Natural killer cell (primary cell): ENCODE data around the gene PABPN1L. TPM values are rescaled to one million over a fixed set of nuclear protein-coding genes. Genes with fewer than 3 reads are reported as not detected.

ENCODE experiments used
- ATAC-seq, 3 donors: fragments of 150-1000 bp in 2 of 3; fragments of 200-7000 bp in 1 of 3; cut with Tn5 transposase; 1 replicate in 1 of 3; 2 replicates in 2 of 3; pipeline ENCODE4 v1.10.0; 2021; ENCODE audit warnings: mild to moderate bottlenecking in 2 of 3, moderate library complexity in 2 of 3
- DNase-seq, 2 donors: peaks; one replicate each; pipeline versions ENCODE4 v3.0.0 to v3.0.0-alpha.2; 2013 to 2021; ENCODE audit warnings: mixed read lengths in 1 of 2
- H3K27ac ChIP-seq: one replicate; pipeline ENCODE4 v1.5.1; 2013; ENCODE audit warnings: mild to moderate bottlenecking, low read length
- H3K27me3 ChIP-seq: one replicate; pipeline ENCODE4 v1.6.1; 2013; ENCODE audit warnings: low read length; ENCODE audit not compliant: control insufficient read depth, insufficient read depth
- H3K36me3 ChIP-seq: one replicate; pipeline ENCODE4 v1.6.1; 2013; ENCODE audit warnings: low read length; ENCODE audit not compliant: control insufficient read depth, insufficient read depth
- H3K4me1 ChIP-seq: one replicate; pipeline ENCODE4 v1.6.1; 2013; ENCODE audit warnings: low read length; ENCODE audit not compliant: control insufficient read depth, insufficient read depth
- H3K4me3 ChIP-seq: one replicate; pipeline ENCODE4 v1.5.1; 2013; ENCODE audit warnings: low read length
- H3K9me3 ChIP-seq: one replicate; pipeline ENCODE4 v1.6.1; 2013; ENCODE audit warnings: low read length; ENCODE audit not compliant: control insufficient read depth, insufficient read depth
- H3K27ac Mint-ChIP-seq, 2 donors: one replicate each; pipeline ENCODE4 v1.8.0; 2022; ENCODE audit warnings: mild to moderate bottlenecking in 2 of 2, mixed read lengths in 2 of 2, moderate library complexity in 1 of 2
- H3K27me3 Mint-ChIP-seq, 2 donors: one replicate each; pipeline ENCODE4 v1.8.0; 2022; ENCODE audit warnings: low read depth in 2 of 2, mixed read lengths in 2 of 2
- H3K36me3 Mint-ChIP-seq: one replicate; pipeline ENCODE4 v1.8.0; 2022; ENCODE audit warnings: mixed read lengths
- H3K4me1 Mint-ChIP-seq, 2 donors: one replicate each; pipeline ENCODE4 v1.8.0; 2022; ENCODE audit warnings: mixed read lengths in 2 of 2
- H3K4me3 Mint-ChIP-seq: one replicate; pipeline ENCODE4 v1.8.0; 2022; ENCODE audit warnings: mild to moderate bottlenecking, moderate library complexity, mixed read lengths
- H3K9me3 Mint-ChIP-seq, 2 donors: one replicate each; pipeline ENCODE4 v1.8.0; 2022; ENCODE audit warnings: mixed read lengths in 2 of 2
- CTCF ChIP-seq: fragments of 200-600 bp; IDR thresholded peaks from one replicate; pipeline ENCODE4 v1.8.0; 2022; ENCODE audit warnings: antibody characterized with exemption
- WGBS: methylation state at CpG from one replicate; pipeline ENCODE4 v1.1.7; 2013; ENCODE audit warnings: missing lambda C conversion rate; ENCODE audit not compliant: insufficient coverage; 5-methylcytosine and 5-hydroxymethylcytosine counted together
- intact Hi-C: fragments of 100-400 bp; cut with micrococcal nuclease; formaldehyde crosslinking; loops from one replicate; pipeline ENCODE4 v1.14.2; 2022
- total RNA-seq, 4 donors: library from RNA; stranded (reverse); fragments of 120-200 nt in 1 of 4; gene quantifications; one replicate each; pipeline versions ENCODE4 v1.2.3 to v1.2.4, GENCODE V29; 2013 to 2022

Gene PABPN1L
- total RNA-seq, 3 donors from 2014 or later (not counting 1 experiment from before 2014, with no cell fraction given): 0.43 TPM; not detected in 2

GRCh38 chr16:88863426-88863825 lies 3.0 kb downstream of the PABPN1L start:
- ATAC-seq (no peak), DNase-seq (no peak)
- Mint-ChIP-seq H3K4me3 (no peak overlapping the region), H3K4me1 (peaks cover 0 to 3% of the 10 kb centered on the region in 2 donors), H3K27me3 (no peaks in the 10 kb centered on the region), H3K36me3 (no peaks in the 10 kb centered on the region), H3K27ac (no peak overlapping the region), H3K9me3 (no peaks in the 10 kb centered on the region)
- Histone ChIP-seq H3K27ac (no peak overlapping the region), H3K36me3 (peaks cover 22% of the 10 kb centered on the region), H3K4me1 (no peaks in the 10 kb centered on the region), H3K9me3 (no peaks in the 10 kb centered on the region), H3K4me3 (no peak overlapping the region), H3K27me3 (no peaks in the 10 kb centered on the region)
- TF ChIP-seq CTCF: no peak
- 88% methylated on average over 13 of the region's 13 CpGs for WGBS
- intact Hi-C loops: no loop called here

GRCh38 chr16:88862968-88863367 lies 3.5 kb downstream of the PABPN1L start:
- no peak for DNase-seq
- Histone ChIP-seq H3K36me3 (peaks cover 22% of the 10 kb centered on the region), H3K4me1 (peaks cover 4% of the 10 kb centered on the region), H3K27ac (no peak overlapping the region), H3K4me3 (no peak overlapping the region), H3K9me3 (no peaks in the 10 kb centered on the region), H3K27me3 (no peaks in the 10 kb centered on the region)
- Mint-ChIP-seq H3K36me3 (no peaks in the 10 kb centered on the region), H3K27ac (no peak overlapping the region), H3K4me1 (peaks cover 3 to 7% of the 10 kb centered on the region in 2 donors), H3K27me3 (no peaks in the 10 kb centered on the region), H3K4me3 (no peak overlapping the region), H3K9me3 (no peaks in the 10 kb centered on the region)
- intact Hi-C loops: no loop called here
- no peak for TF ChIP-seq CTCF
- no peak for ATAC-seq
- WGBS: 95% methylated on average over 25 of the region's 25 CpGs

GRCh38 chr16:88861359-88861758 lies 5.1 kb downstream of the PABPN1L start:
- no peak overlapping the region for H3K4me3 ChIP-seq
- H3K9me3 Mint-ChIP-seq: no peaks in the 10 kb centered on the region
- H3K27me3 Mint-ChIP-seq: no peaks in the 10 kb centered on the region
- H3K27ac ChIP-seq: no peak overlapping the region
- no peak overlapping the region for H3K4me3 Mint-ChIP-seq
- H3K9me3 ChIP-seq: no peaks in the 10 kb centered on the region
- DNase-seq (no peak), ATAC-seq (no peak)
- no peak for TF ChIP-seq CTCF
- H3K36me3 Mint-ChIP-seq: no peaks in the 10 kb centered on the region
- H3K4me1 ChIP-seq: peaks cover 11% of the 10 kb centered on the region
- no peak overlapping the region for H3K27ac Mint-ChIP-seq
- peaks cover 11 to 15% of the 10 kb centered on the region in 2 donors for H3K4me1 Mint-ChIP-seq
- intact Hi-C loops: no loop called here
- 97% methylated on average over 19 of the region's 19 CpGs for WGBS
- H3K36me3 ChIP-seq: peaks cover 22% of the 10 kb centered on the region
- no peaks in the 10 kb centered on the region for H3K27me3 ChIP-seq

GRCh38 chr16:88859381-88860091 lies 6.9 kb downstream of the PABPN1L start:
- no peaks in the 10 kb centered on the region for H3K27me3 Mint-ChIP-seq
- H3K4me3 Mint-ChIP-seq: no peak overlapping the region
- Histone ChIP-seq H3K4me3 (no peak overlapping the region), H3K27me3 (no peaks in the 10 kb centered on the region), H3K27ac (no peak overlapping the region), H3K4me1 (peaks cover 29% of the 10 kb centered on the region), H3K9me3 (no peaks in the 10 kb centered on the region), H3K36me3 (peaks cover 22% of the 10 kb centered on the region)
- H3K27ac Mint-ChIP-seq: no peak overlapping the region
- H3K4me1 Mint-ChIP-seq: peaks cover 18 to 25% of the 10 kb centered on the region in 2 donors
- DNase-seq: no peak
- 94% methylated on average over 20 of the region's 20 CpGs for WGBS
- no peaks in the 10 kb centered on the region for H3K36me3 Mint-ChIP-seq
- no peaks in the 10 kb centered on the region for H3K9me3 Mint-ChIP-seq
- intact Hi-C loops: loop anchor here (2.0 to 5.0 kb wide), 2 partner anchors 122 to 301 kb away; no protein-coding TSS in a partner anchor
- ATAC-seq: no peak
- no peak for TF ChIP-seq CTCF
